Liver (tissue), 9 donors: Measurements from ENCODE around the gene ALOX15. TPM values are rescaled to one million over a fixed set of nuclear protein-coding genes. Genes with fewer than 3 reads are reported as not detected.

Experiments
- DNase-seq: peaks from one replicate; pipeline ENCODE4 v3.0.0-alpha.2; 2017; ENCODE audit warnings: low spot score
- H3K27ac ChIP-seq, 2 donors: one replicate each; pipeline ENCODE4 v1.7.0; 2013; ENCODE audit warnings: inconsistent platforms in 2 of 2, low read length in 2 of 2, control low read depth in 1 of 2, low read depth in 1 of 2, mild to moderate bottlenecking in 1 of 2
- H3K27me3 ChIP-seq, 4 donors: one replicate each; pipeline versions ENCODE4 v1.6.1 to v1.7.0; 2013; ENCODE audit warnings: low read length in 3 of 4, inconsistent platforms in 1 of 4, mild to moderate bottlenecking in 1 of 4, moderate library complexity in 1 of 4; ENCODE audit not compliant: control insufficient read depth in 4 of 4, insufficient read depth in 4 of 4
- H3K36me3 ChIP-seq, 4 donors: one replicate each; pipeline versions ENCODE4 v1.6.1 to v1.7.0; 2013; ENCODE audit warnings: low read length in 3 of 4, mild to moderate bottlenecking in 3 of 4, low read depth in 1 of 4, moderate library complexity in 1 of 4; ENCODE audit not compliant: control insufficient read depth in 4 of 4, insufficient read depth in 3 of 4
- H3K4me1 ChIP-seq, 4 donors: one replicate each; pipeline versions ENCODE4 v1.6.1 to v1.7.0; 2013; ENCODE audit warnings: low read length in 3 of 4, mild to moderate bottlenecking in 3 of 4, moderate library complexity in 1 of 4; ENCODE audit not compliant: control insufficient read depth in 4 of 4, insufficient read depth in 4 of 4
- H3K4me3 ChIP-seq, 3 donors: one replicate each; pipeline versions ENCODE4 v1.6.1 to v1.7.0; 2013; ENCODE audit warnings: low read length in 3 of 3, control low read depth in 1 of 3, low read depth in 1 of 3, mild to moderate bottlenecking in 1 of 3
- H3K9ac ChIP-seq, 2 donors: one replicate each; pipeline ENCODE4 v1.7.0; 2013; ENCODE audit warnings: low read length in 2 of 2, mild to moderate bottlenecking in 2 of 2, moderate library complexity in 2 of 2, control low read depth in 1 of 2, low read depth in 1 of 2
- H3K9me3 ChIP-seq, 4 donors: one replicate each; pipeline versions ENCODE4 v1.6.1 to v1.7.0; 2013; ENCODE audit warnings: low read length in 3 of 4; ENCODE audit not compliant: control insufficient read depth in 4 of 4
- ATF3 ChIP-seq: IDR thresholded peaks from 2 replicates; pipeline ENCODE4 v1.6.1; 2016; ENCODE audit warnings: antibody characterized with exemption
- CTCF ChIP-seq: fragments of 150-350 bp; IDR thresholded peaks from 2 replicates; pipeline ENCODE4 v1.5.1; 2017; ENCODE audit warnings: improper control_type of control experiment, low read depth, low read length; ENCODE audit not compliant: missing input control
- EGR1 ChIP-seq, 2 donors: IDR thresholded peaks; 2 replicates each; pipeline ENCODE4 v1.6.1; 2016 to 2018; ENCODE audit warnings: antibody characterized with exemption in 2 of 2, low read depth in 2 of 2
- FOXA1 ChIP-seq: IDR thresholded peaks from 2 replicates; pipeline ENCODE4 v1.6.1; 2016; ENCODE audit warnings: antibody characterized with exemption
- FOXA2 ChIP-seq: IDR thresholded peaks from 2 replicates; pipeline ENCODE4 v1.6.1; 2016; ENCODE audit warnings: antibody characterized with exemption
- GABPA ChIP-seq, 2 donors: IDR thresholded peaks in 1 of 2; conservative IDR thresholded peaks in 1 of 2; 2 replicates each; pipeline ENCODE4 v1.6.1; 2016; ENCODE audit warnings: antibody characterized with exemption in 2 of 2, mild to moderate bottlenecking in 1 of 2, moderate library complexity in 1 of 2
- HNF4A ChIP-seq, 2 donors: conservative IDR thresholded peaks; 2 replicates each; pipeline ENCODE4 v1.6.1; 2016; ENCODE audit warnings: antibody characterized with exemption in 2 of 2, mild to moderate bottlenecking in 2 of 2
- HNF4G ChIP-seq: IDR thresholded peaks from 2 replicates; pipeline ENCODE4 v1.6.1; 2016; ENCODE audit warnings: antibody characterized with exemption
- JUND ChIP-seq, 2 donors: IDR thresholded peaks; 2 replicates each; pipeline ENCODE4 v1.6.1; 2016; ENCODE audit warnings: antibody characterized with exemption in 2 of 2
- MAX ChIP-seq: IDR thresholded peaks from 2 replicates; pipeline ENCODE4 v1.6.1; 2016; ENCODE audit warnings: antibody characterized with exemption
- NR2F2 ChIP-seq: IDR thresholded peaks from 2 replicates; pipeline ENCODE4 v1.6.1; 2016; ENCODE audit warnings: antibody characterized with exemption
- RAD21 ChIP-seq, 2 donors: IDR thresholded peaks; 2 replicates each; pipeline ENCODE4 v1.6.1; 2016; ENCODE audit warnings: antibody characterized with exemption in 2 of 2, mild to moderate bottlenecking in 2 of 2
- REST ChIP-seq: IDR thresholded peaks from 2 replicates; pipeline ENCODE4 v1.6.1; 2016; ENCODE audit warnings: antibody characterized with exemption, mild to moderate bottlenecking
- RXRA ChIP-seq, 2 donors: IDR thresholded peaks; 2 replicates each; pipeline ENCODE4 v1.6.1; 2017 to 2018; ENCODE audit warnings: antibody characterized with exemption in 2 of 2, mild to moderate bottlenecking in 1 of 2
- SP1 ChIP-seq: IDR thresholded peaks from 2 replicates; pipeline ENCODE4 v1.6.1; 2018; ENCODE audit warnings: antibody characterized with exemption, mild to moderate bottlenecking
- TAF1 ChIP-seq: conservative IDR thresholded peaks from 2 replicates; pipeline ENCODE4 v1.6.1; 2016; ENCODE audit warnings: antibody characterized with exemption, mild to moderate bottlenecking
- YY1 ChIP-seq: IDR thresholded peaks from 2 replicates; pipeline ENCODE4 v1.6.1; 2016; ENCODE audit warnings: antibody characterized with exemption, mild to moderate bottlenecking
- ZBTB33 ChIP-seq: IDR thresholded peaks from 2 replicates; pipeline ENCODE4 v1.6.1; 2016; ENCODE audit warnings: antibody characterized with exemption
- WGBS: extraction: QIAGEN DNeasy Blood & Tissue Kit; methylation state at CpG from one replicate; pipeline ENCODE4 v1.1.7; 2013; 5-methylcytosine and 5-hydroxymethylcytosine counted together
- polyA plus RNA-seq, 2 donors: library from polyadenylated mRNA; stranded (reverse) in 1 of 2; unstranded in 1 of 2; fragments of 200-250 nt in 1 of 2; fragments of >200 nt in 1 of 2; fragmentation: Nextera tagmentation in 1 of 2; extraction: Ambion mirVana in 1 of 2; gene quantifications; one replicate each; pipeline versions ENCODE4 v1.2.1 to v1.2.3, GENCODE V29; 2013 to 2015
- total RNA-seq, 2 donors: library from RNA; depleted of rRNA; stranded (reverse); fragments of >200 nt; gene quantifications; one replicate each; pipeline ENCODE4 v1.2.3, GENCODE V29; 2014
- donor health status: healthy.
- donor health status: healthy.
- donor health status: healthy.
- donor health status: healthy.
- donor health status: healthy.

Gene ALOX15
- total and polyA plus RNA-seq, 4 donors, result 0.03 to 1.7 TPM; not detected in 2

- 97% methylated on average over 1 of the region's 1 CpG for WGBS
- DNase-seq, result no peak
- H3K4me3 ChIP-seq, result no peak overlapping the region
- no peaks in the 10 kb centered on the region for H3K9me3 ChIP-seq
- TF ChIP-seq GABPA (IDR thresholded peaks at IDR 0.05 in 1 of 2, conservative IDR thresholded peaks at IDR 0.05 in 1 of 2) (no peak), SP1 (no peak), HNF4G (no peak), RAD21 (IDR thresholded peaks at IDR 0.05) (no peak), REST (no peak), YY1 (no peak), CTCF (no peak), FOXA1 (no peak), MAX (no peak), NR2F2 (no peak), ATF3 (no peak), FOXA2 (no peak), RXRA (IDR thresholded peaks at IDR 0.05) (no peak), EGR1 (IDR thresholded peaks at IDR 0.05; ENCODE audit: low read depth in 2 of 2) (no peak), TAF1 (no peak), ZBTB33 (no peak), HNF4A (conservative IDR thresholded peaks at IDR 0.05) (no peak), JUND (IDR thresholded peaks at IDR 0.05) (no peak)
- no peak overlapping the region for H3K27ac ChIP-seq
- no peaks in the 10 kb centered on the region for H3K27me3 ChIP-seq
- no peaks in the 10 kb centered on the region for H3K4me1 ChIP-seq
- no peak overlapping the region for H3K9ac ChIP-seq
- H3K36me3 ChIP-seq, result no peaks in the 10 kb centered on the region
These were observed 19.1 kb downstream of the ALOX15 start for GRCh38 chr17:4622375-4622774.
